Chondrocyte (in vitro differentiated cells): ENCODE results near the gene PLA2G2C. TPM values are rescaled to one million over a fixed set of nuclear protein-coding genes. Genes with fewer than 3 reads are reported as not detected.
"Not testable (repeated sequence)": the region's sequence is repeated elsewhere in the genome, so short reads cannot be mapped to it uniquely, and the experiment has no call there.

Experiments used
- DNase-seq: peaks from one replicate; pipeline ENCODE4 v3.0.0; 2021; ENCODE audit warnings: mixed read lengths, low spot score
- H3K27ac Mint-ChIP-seq: one replicate; pipeline ENCODE4 v1.8.0; 2021; ENCODE audit warnings: mild to moderate bottlenecking, moderate library complexity, mixed read lengths; ENCODE audit not compliant: unreplicated experiment
- H3K27me3 Mint-ChIP-seq: 2 replicates; pipeline ENCODE4 v1.8.0; 2021; ENCODE audit warnings: low read depth, mixed read lengths
- H3K36me3 Mint-ChIP-seq: 2 replicates; pipeline ENCODE4 v1.8.0; 2021; ENCODE audit warnings: low read depth, mixed read lengths
- H3K4me1 Mint-ChIP-seq: 2 replicates; pipeline ENCODE4 v1.8.0; 2021; ENCODE audit warnings: low read depth, mild to moderate bottlenecking, mixed read lengths
- H3K4me3 Mint-ChIP-seq: one replicate; pipeline ENCODE4 v1.8.0; 2021; ENCODE audit warnings: mild to moderate bottlenecking, moderate library complexity, mixed read lengths; ENCODE audit not compliant: unreplicated experiment
- H3K9me3 Mint-ChIP-seq: 2 replicates; pipeline ENCODE4 v1.8.0; 2021; ENCODE audit warnings: low read depth, mixed read lengths
- CTCF ChIP-seq: fragments of 200-600 bp; sonication (generic); IDR thresholded peaks from 2 replicates; pipeline ENCODE4 v1.5.0; 2021; ENCODE audit warnings: antibody characterized with exemption, mild to moderate bottlenecking, moderate library complexity
- total RNA-seq: library from RNA; stranded (reverse); gene quantifications from 3 replicates; pipeline ENCODE4 v1.2.1, GENCODE V29; 2021

Gene PLA2G2C
- total RNA-seq, 1 donor from 2014 or later, result not detected

DNA sequence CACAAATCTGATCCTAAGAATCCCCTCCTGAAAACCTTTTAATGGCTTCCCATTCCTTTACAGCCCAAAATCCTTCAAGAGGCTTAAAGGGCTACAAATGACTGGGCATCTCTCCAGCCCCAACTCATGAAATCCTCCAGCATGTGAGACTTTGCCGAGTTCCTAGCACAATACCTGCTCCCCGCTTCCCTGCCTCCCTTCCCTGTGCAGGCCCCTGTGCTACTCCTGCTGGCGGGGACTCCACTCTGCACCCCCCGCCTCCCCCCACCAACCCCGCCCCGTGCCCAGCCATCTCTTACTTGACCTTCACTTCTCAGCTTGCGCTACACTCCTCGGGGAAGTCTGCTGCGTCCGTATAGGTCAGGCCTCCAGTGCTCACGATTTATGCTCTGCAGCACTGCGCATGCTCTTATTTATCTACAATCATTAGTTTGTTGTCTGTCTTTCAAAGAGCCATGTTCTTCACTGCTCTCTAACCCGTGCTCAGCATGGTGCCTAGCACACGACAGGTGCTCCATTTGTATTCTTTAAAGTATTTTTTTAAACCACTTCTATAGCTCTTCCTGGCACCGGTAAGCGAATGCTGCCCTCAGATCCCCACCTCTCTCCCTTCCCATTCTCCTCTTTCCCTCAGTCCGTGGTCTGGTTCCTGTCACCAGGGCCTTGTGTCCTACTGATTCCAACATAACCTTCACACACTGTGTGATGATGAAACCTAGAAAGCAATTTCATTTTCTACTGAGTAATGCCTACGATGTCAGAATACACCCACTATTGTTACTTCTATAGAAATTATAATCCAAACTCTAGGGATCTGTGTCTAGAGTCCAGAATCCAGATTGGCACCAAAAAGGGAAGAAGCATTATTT lies 37.5 kb upstream of the PLA2G2C start:
- TF ChIP-seq CTCF, result no peak
- H3K36me3 Mint-ChIP-seq, result no peaks in the 10 kb centered on the region
- peaks cover 2% of the 10 kb centered on the region for H3K9me3 Mint-ChIP-seq
- no peaks in the 10 kb centered on the region for H3K4me1 Mint-ChIP-seq
- H3K27me3 Mint-ChIP-seq, result peaks cover 61% of the 10 kb centered on the region
- no peak overlapping the region for H3K4me3 Mint-ChIP-seq
- DNase-seq, result no peak
- no peak overlapping the region for H3K27ac Mint-ChIP-seq

DNA sequence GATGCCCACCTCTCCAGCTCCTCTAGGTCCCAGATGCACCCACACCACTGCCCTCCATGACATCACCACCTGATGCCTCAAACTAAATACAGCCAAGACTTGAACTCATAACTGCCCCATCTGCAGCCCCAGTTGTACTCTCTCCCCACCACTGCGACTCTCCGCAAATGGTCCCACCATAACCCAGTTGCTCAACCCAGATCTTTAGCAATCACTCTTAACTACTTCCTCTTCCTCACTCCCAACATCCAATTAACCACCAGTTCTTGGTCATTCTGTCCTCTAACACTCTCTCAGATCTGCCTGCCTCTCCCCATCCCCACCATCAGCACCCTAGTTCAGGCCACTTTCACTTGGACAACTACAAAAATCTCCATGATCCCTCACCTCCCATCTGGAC lies 36.8 kb upstream of the PLA2G2C start:
- Mint-ChIP-seq H3K4me1 (no peaks in the 10 kb centered on the region), H3K9me3 (peaks cover 2% of the 10 kb centered on the region), H3K36me3 (no peaks in the 10 kb centered on the region), H3K27me3 (peaks cover 54% of the 10 kb centered on the region), H3K4me3 (no peak overlapping the region), H3K27ac (no peak overlapping the region)
- no peak for DNase-seq
- no peak for TF ChIP-seq CTCF

DNA sequence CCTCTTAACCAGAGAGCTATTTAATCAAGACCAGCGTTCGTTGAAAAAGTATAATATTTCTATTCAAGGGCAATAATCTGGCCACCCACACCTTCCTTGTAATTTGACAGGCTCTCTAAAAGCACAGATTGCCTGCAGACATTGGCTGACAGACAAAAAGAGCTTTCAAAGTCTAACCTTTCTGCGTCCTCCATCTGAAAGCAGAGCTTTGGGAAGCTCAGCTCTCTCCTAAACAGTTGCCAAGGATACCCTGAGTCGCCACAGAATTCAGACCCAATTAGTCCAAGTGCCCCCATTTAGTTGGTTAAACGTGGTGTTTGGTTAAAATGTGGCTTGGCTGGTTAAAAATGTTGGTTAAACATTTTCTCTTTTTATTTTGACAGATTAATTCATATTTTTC lies 33.7 kb upstream of the PLA2G2C start:
- H3K36me3 Mint-ChIP-seq, result no peaks in the 10 kb centered on the region
- DNase-seq, result no peak
- TF ChIP-seq CTCF, result no peak
- no peaks in the 10 kb centered on the region for H3K9me3 Mint-ChIP-seq
- H3K27me3 Mint-ChIP-seq, result peaks cover 45% of the 10 kb centered on the region
- no peaks in the 10 kb centered on the region for H3K4me1 Mint-ChIP-seq
- H3K27ac Mint-ChIP-seq, result no peak overlapping the region
- no peak overlapping the region for H3K4me3 Mint-ChIP-seq

GRCh38 chr1:20219053-20219452 lies 32.7 kb upstream of the PLA2G2C start:
- H3K4me1 Mint-ChIP-seq, H3K36me3 Mint-ChIP-seq, H3K4me3 Mint-ChIP-seq, H3K27ac Mint-ChIP-seq, H3K9me3 Mint-ChIP-seq, DNase-seq: not testable (repeated sequence)
- H3K27me3 Mint-ChIP-seq, result peaks cover 44% of the 10 kb centered on the region

- no peaks in the 10 kb centered on the region for H3K4me1 Mint-ChIP-seq
- no peaks in the 10 kb centered on the region for H3K36me3 Mint-ChIP-seq
- peaks cover 39% of the 10 kb centered on the region for H3K27me3 Mint-ChIP-seq
- TF ChIP-seq CTCF, result peak; percentile 56
- no peak for DNase-seq
- no peaks in the 10 kb centered on the region for H3K9me3 Mint-ChIP-seq
- no peak overlapping the region for H3K4me3 Mint-ChIP-seq
- H3K27ac Mint-ChIP-seq, result no peak overlapping the region
These were observed 30.3 kb upstream of the PLA2G2C start for GRCh38 chr1:20216574-20216973.

DNA sequence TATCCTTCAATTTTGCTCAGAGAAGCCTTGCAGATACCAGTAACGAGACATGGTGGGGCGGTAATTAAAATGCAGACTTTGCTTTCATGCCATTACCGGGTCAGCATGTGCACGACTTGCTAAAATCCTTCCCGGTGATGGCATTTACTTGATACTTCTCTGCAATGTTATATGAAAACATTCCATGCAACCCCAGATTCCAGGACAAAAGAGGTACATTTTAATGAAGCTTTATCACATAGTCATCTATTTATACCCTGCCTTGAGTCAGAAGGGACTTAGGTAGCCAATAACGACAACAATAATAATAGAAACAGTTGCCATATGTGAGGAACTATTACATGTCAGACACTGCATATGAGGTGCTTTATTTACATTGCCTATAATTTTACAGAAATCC lies 29.4 kb upstream of the PLA2G2C start:
- Mint-ChIP-seq H3K36me3 (no peaks in the 10 kb centered on the region), H3K27me3 (peaks cover 45% of the 10 kb centered on the region), H3K4me3 (no peak overlapping the region), H3K27ac (no peak overlapping the region), H3K9me3 (no peaks in the 10 kb centered on the region), H3K4me1 (no peaks in the 10 kb centered on the region)
- no peak for TF ChIP-seq CTCF
- no peak for DNase-seq
